HFF-Myc (cell line): Measurements from ENCODE around the gene ZDHHC7.

ENCODE experiments used
- DNase-seq: peaks from one replicate; pipeline ENCODE4 v3.0.0-alpha.2; 2011; ENCODE audit warnings: low read depth; ENCODE audit errors: extremely low read depth
- H3K4me3 ChIP-seq: replicated peaks from 2 replicates; pipeline ENCODE4 v1.5.1; 2011; ENCODE audit warnings: low read depth, mild to moderate bottlenecking, control low read depth, low read length
- CTCF ChIP-seq: IDR thresholded peaks from 2 replicates; pipeline ENCODE4 v1.5.1; 2012; ENCODE audit warnings: mild to moderate bottlenecking, low read depth, low read length, control low read depth; ENCODE audit errors: missing control alignments

ZDHHC7 gene

GRCh38 chr16:84948851-84949610 lies 62.3 kb downstream of the ZDHHC7 start:
- TF ChIP-seq CTCF: no peak
- no peak for DNase-seq
- no peak overlapping the region for H3K4me3 ChIP-seq

GRCh38 chr16:84947996-84948850 lies 63.1 kb downstream of the ZDHHC7 start:
- H3K4me3 ChIP-seq: no peak overlapping the region
- no peak for DNase-seq
- no peak for TF ChIP-seq CTCF

- H3K4me3 ChIP-seq: no peak overlapping the region
- DNase-seq: no peak
- TF ChIP-seq CTCF: no peak
These were observed 64.3 kb downstream of the ZDHHC7 start for GRCh38 chr16:84947022-84947421.

GRCh38 chr16:84943620-84944019 lies 67.7 kb downstream of the ZDHHC7 start:
- TF ChIP-seq CTCF: no peak
- DNase-seq: no peak
- no peak overlapping the region for H3K4me3 ChIP-seq

- no peak overlapping the region for H3K4me3 ChIP-seq
- no peak for DNase-seq
- TF ChIP-seq CTCF: no peak
These were observed 68.5 kb downstream of the ZDHHC7 start for GRCh38 chr16:84942786-84943185.

GRCh38 chr16:84941921-84942320 lies 69.4 kb downstream of the ZDHHC7 start:
- no peak overlapping the region for H3K4me3 ChIP-seq
- TF ChIP-seq CTCF: no peak
- no peak for DNase-seq
